Vagina (tissue), 2 donors: ENCODE results near the gene NDUFS7.
A peak's percentile ranks its signal among the peaks of the same experiment; 100 is the strongest.

ENCODE experiments used
- CTCF ChIP-seq, 3 experiments: fragments of 450-650 bp in 2 of 3; fragments of 200-600 bp in 1 of 3; sonication (generic) in 1 of 3; IDR thresholded peaks; one replicate each; pipeline ENCODE4 v1.5.1; 2017 to 2019; ENCODE audit warnings: antibody characterized with exemption in 3 of 3, mild to moderate bottlenecking in 2 of 3, moderate library complexity in 2 of 3
- POLR2AphosphoS5 ChIP-seq, 2 donors: sonication (generic); formaldehyde crosslinking; IDR thresholded peaks; one replicate each; pipeline ENCODE4 v1.9.0; 2017; ENCODE audit warnings: antibody characterized with exemption in 2 of 2, mild to moderate bottlenecking in 2 of 2, low read depth in 1 of 2; ENCODE audit not compliant: insufficient read depth in 1 of 2

GRCh38 chr19:1438035-1438932 is 54.6 kb downstream of the NDUFS7 start, which contains the start of gene RPS15:
- peak; percentile 85 to 91 (median 87) for TF ChIP-seq CTCF (IDR thresholded peaks at IDR 0.05)
- TF ChIP-seq POLR2AphosphoS5 (IDR thresholded peaks at IDR 0.05; ENCODE audit: insufficient read depth in 1 of 2, low read depth in 1 of 2): peak; percentile 95 to 99
